B cell (primary cell): ENCODE results near the gene MVB12B. TPM values are rescaled to one million over a fixed set of nuclear protein-coding genes. Genes with fewer than 3 reads are reported as not detected.

Experiments used
- ATAC-seq: fragments of 200-7000 bp; cut with Tn5 transposase; one replicate; pipeline ENCODE4 v1.10.0; 2021; ENCODE audit warnings: low read depth, mild to moderate bottlenecking, moderate number of reproducible peaks, moderate library complexity
- CTCF ChIA-PET: fragments of 350-600 bp; sonication (Branson Sonifier 250); formaldehyde crosslinking; loops from one replicate; lab custom pipeline; 2021; ENCODE audit warnings: antibody characterized with exemption, inconsistent platforms; lab: Charles Lee
- POLR2A ChIA-PET: fragments of 350-600 bp; sonication (Branson Sonifier 250); formaldehyde crosslinking; loops from one replicate; lab custom pipeline; 2021; ENCODE audit warnings: antibody characterized with exemption; lab: Charles Lee
- DNase-seq: peaks from one replicate; pipeline ENCODE4 v3.0.0; 2013
- H2AFZ ChIP-seq: 2 replicates; pipeline ENCODE4 v1.6.1; 2012; ENCODE audit warnings: mild to moderate bottlenecking, low read depth, low read length; ENCODE audit not compliant: insufficient read depth, poor library complexity, severe bottlenecking
- H3K27ac ChIP-seq, 2 donors: 1 replicate in 1 of 2; 2 replicates in 1 of 2; pipeline ENCODE4 v1.5.1; 2012 to 2013; ENCODE audit warnings: low read length in 2 of 2, mild to moderate bottlenecking in 2 of 2, moderate library complexity in 1 of 2
- H3K27me3 ChIP-seq, 4 experiments: fragments of 200-600 bp in 1 of 4; sonication (generic) in 1 of 4; replicated peaks in 1 of 4; 1 replicate in 2 of 4; 2 replicates in 2 of 4; pipeline versions ENCODE4 v1.6.1 to v1.7.0; 2013 to 2016; ENCODE audit warnings: low read length in 3 of 4, mild to moderate bottlenecking in 2 of 4, mixed read lengths in 1 of 4, moderate library complexity in 1 of 4; ENCODE audit not compliant: insufficient read depth in 4 of 4, control insufficient read depth in 3 of 4; ENCODE audit errors: control extremely low read depth in 1 of 4
- H3K36me3 ChIP-seq, 2 experiments: replicated peaks in 1 of 2; 1 replicate in 1 of 2; 2 replicates in 1 of 2; pipeline versions ENCODE4 v1.6.1 to v1.7.1; 2013; ENCODE audit warnings: low read length in 1 of 2; ENCODE audit not compliant: insufficient read depth in 2 of 2, control insufficient read depth in 1 of 2; ENCODE audit errors: control extremely low read depth in 1 of 2, extremely low read depth in 1 of 2
- H3K4me1 ChIP-seq, 2 donors: fragments of 200-600 bp in 1 of 2; sonication (generic) in 1 of 2; 1 replicate in 1 of 2; 2 replicates in 1 of 2; pipeline versions ENCODE4 v1.5.1 to v1.6.1; 2013 to 2017; ENCODE audit warnings: low read length in 2 of 2; ENCODE audit not compliant: control insufficient read depth in 2 of 2, insufficient read depth in 2 of 2
- H3K4me2 ChIP-seq: replicated peaks from 2 replicates; pipeline ENCODE3; 2012; ENCODE audit warnings: mild to moderate bottlenecking, low read depth, low read length; ENCODE audit not compliant: poor library complexity, severe bottlenecking
- H3K4me3 ChIP-seq, 5 experiments: fragments of 200-600 bp in 1 of 5; sonication (generic) in 1 of 5; 1 replicate in 3 of 5; 2 replicates in 2 of 5; pipeline versions ENCODE4 v1.5.1 to v1.7.0; 2011 to 2016; ENCODE audit warnings: low read length in 4 of 5, mild to moderate bottlenecking in 4 of 5, low read depth in 2 of 5, control low read depth in 1 of 5, moderate library complexity in 1 of 5; ENCODE audit not compliant: insufficient read depth in 1 of 5; ENCODE audit errors: control extremely low read depth in 1 of 5, extremely low read depth in 1 of 5
- H3K79me2 ChIP-seq: fragments of 200-600 bp; sonication (generic); one replicate; pipeline ENCODE4 v1.6.0; 2016; ENCODE audit warnings: low read length; ENCODE audit not compliant: control insufficient read depth, insufficient read depth
- H3K9ac ChIP-seq: fragments of 200-600 bp; sonication (generic); 2 replicates; pipeline ENCODE4 v1.6.1; 2017; ENCODE audit warnings: mild to moderate bottlenecking, low read length, moderate library complexity
- H3K9me3 ChIP-seq, 3 donors: one replicate each; pipeline versions ENCODE4 v1.6.1 to v1.7.1; 2013; ENCODE audit warnings: low read length in 2 of 3; ENCODE audit not compliant: control insufficient read depth in 2 of 3, insufficient read depth in 1 of 3; ENCODE audit errors: control extremely low read depth in 1 of 3
- H4K20me1 ChIP-seq: 2 replicates; pipeline ENCODE4 v1.6.0; 2012; ENCODE audit warnings: mild to moderate bottlenecking, low read length; ENCODE audit not compliant: insufficient read depth, control insufficient read depth, poor library complexity, severe bottlenecking
- H3K27ac Mint-ChIP-seq: one replicate; pipeline ENCODE4 v1.8.0; 2021; ENCODE audit warnings: mixed read lengths
- H3K27me3 Mint-ChIP-seq: one replicate; pipeline ENCODE4 v1.8.0; 2021; ENCODE audit warnings: mixed read lengths
- H3K4me1 Mint-ChIP-seq: one replicate; pipeline ENCODE4 v1.8.0; 2021; ENCODE audit warnings: mixed read lengths
- H3K4me3 Mint-ChIP-seq: one replicate; pipeline ENCODE4 v1.8.0; 2021; ENCODE audit warnings: mixed read lengths
- H3K9me3 Mint-ChIP-seq: one replicate; pipeline ENCODE4 v1.8.0; 2022; ENCODE audit warnings: mixed read lengths; ENCODE audit not compliant: insufficient read depth
- CTCF ChIP-seq: fragments of 200-600 bp; IDR thresholded peaks from one replicate; pipeline ENCODE4 v1.8.0; 2022; ENCODE audit warnings: antibody characterized with exemption, mild to moderate bottlenecking
- EZH2 ChIP-seq: IDR thresholded peaks from 2 replicates; pipeline ENCODE4 v1.6.1; 2012; ENCODE audit warnings: borderline replicate concordance, low read depth, mild to moderate bottlenecking, moderate library complexity, low read length; ENCODE audit not compliant: insufficient read depth, poor library complexity, severe bottlenecking
- whole genome bisulfite sequencing: methylation state at CpG from one replicate; pipeline ENCODE4 v1.1.5; 2013; ENCODE audit warnings: missing lambda C conversion rate; ENCODE audit not compliant: insufficient coverage; 5-methylcytosine and 5-hydroxymethylcytosine counted together
- intact Hi-C: fragments of 100-400 bp; cut with micrococcal nuclease; formaldehyde crosslinking; loops from one replicate; pipeline ENCODE4 v1.10.0; 2022
- polyA plus RNA-seq: library from polyadenylated mRNA; depleted of rRNA; stranded (reverse); fragments of >200 nt; gene quantifications from 2 replicates; pipeline ENCODE4 v1.2.3, GENCODE V29; 2012
- total RNA-seq, 2 donors: library from RNA; stranded (reverse); fragments of 120-200 nt in 1 of 2; gene quantifications; 1 replicate in 1 of 2; 2 replicates in 1 of 2; pipeline versions ENCODE4 v1.2.3 to v1.2.4, GENCODE V29; 2013 to 2022

Gene MVB12B
- total and polyA plus RNA-seq, 2 donors (not counting 1 experiment from before 2014, with no cell fraction given), result 1.2 to 9.8 TPM

GRCh38 chr9:126432659-126433058 is 106.0 kb downstream of the MVB12B start:
- WGBS, result 100% methylated on average over 6 of the region's 7 CpGs
- TF ChIP-seq EZH2 (no peak), CTCF (no peak)
- DNase-seq (no peak), ATAC-seq (no peak)
- Histone ChIP-seq H4K20me1 (no peaks in the 10 kb centered on the region), H3K9ac (no peak overlapping the region), H3K4me2 (no peak overlapping the region), H3K4me1 (peaks cover 14% of the 10 kb centered on the region in 2 donors), H2AFZ (no peak overlapping the region), H3K27ac (no peak overlapping the region), H3K4me3 (no peak overlapping the region), H3K27me3 (no peaks in the 10 kb centered on the region), H3K79me2 (no peaks in the 10 kb centered on the region), H3K9me3 (no peaks in the 10 kb centered on the region), H3K36me3 (no peaks in the 10 kb centered on the region)
- POLR2A ChIA-PET, result no interaction called here
- Mint-ChIP-seq H3K4me1 (peaks cover 14% of the 10 kb centered on the region), H3K27ac (no peak overlapping the region), H3K27me3 (no peaks in the 10 kb centered on the region), H3K9me3 (no peaks in the 10 kb centered on the region), H3K4me3 (no peak overlapping the region)
- intact Hi-C loops, result no loop called here
- CTCF ChIA-PET, result interaction anchor here (1.4 kb wide), 1 partner anchor 59 kb away, joined by 5 read pairs; no protein-coding TSS in a partner anchor

GRCh38 chr9:126435105-126435504 is 108.5 kb downstream of the MVB12B start:
- no peak for DNase-seq
- no peak overlapping the region for H3K27ac Mint-ChIP-seq
- TF ChIP-seq EZH2, result no peak
- Histone ChIP-seq H3K27ac (no peak overlapping the region), H3K4me1 (peaks cover 6 to 9% of the 10 kb centered on the region in 2 donors), H3K36me3 (no peaks in the 10 kb centered on the region), H3K4me2 (no peak overlapping the region), H4K20me1 (no peaks in the 10 kb centered on the region), H3K4me3 (no peak overlapping the region), H3K27me3 (no peaks in the 10 kb centered on the region), H3K79me2 (no peaks in the 10 kb centered on the region), H2AFZ (no peak overlapping the region), H3K9ac (no peak overlapping the region), H3K9me3 (no peaks in the 10 kb centered on the region)
- no peaks in the 10 kb centered on the region for H3K27me3 Mint-ChIP-seq
- H3K4me1 Mint-ChIP-seq, result peaks cover 6% of the 10 kb centered on the region
- CTCF ChIA-PET, result interaction anchor here (0.7 kb wide), 1 partner anchor 28 kb away, joined by 3 read pairs; no protein-coding TSS in a partner anchor
- intact Hi-C loops, result no loop called here
- POLR2A ChIA-PET, result no interaction called here
- no peak overlapping the region for H3K4me3 Mint-ChIP-seq
- 100% methylated on average over 1 of the region's 2 CpGs for WGBS
- no peaks in the 10 kb centered on the region for H3K9me3 Mint-ChIP-seq
- ATAC-seq, result no peak
